Measurements from ENCODE around the gene IRX3.

The IRX3 gene

DNA sequence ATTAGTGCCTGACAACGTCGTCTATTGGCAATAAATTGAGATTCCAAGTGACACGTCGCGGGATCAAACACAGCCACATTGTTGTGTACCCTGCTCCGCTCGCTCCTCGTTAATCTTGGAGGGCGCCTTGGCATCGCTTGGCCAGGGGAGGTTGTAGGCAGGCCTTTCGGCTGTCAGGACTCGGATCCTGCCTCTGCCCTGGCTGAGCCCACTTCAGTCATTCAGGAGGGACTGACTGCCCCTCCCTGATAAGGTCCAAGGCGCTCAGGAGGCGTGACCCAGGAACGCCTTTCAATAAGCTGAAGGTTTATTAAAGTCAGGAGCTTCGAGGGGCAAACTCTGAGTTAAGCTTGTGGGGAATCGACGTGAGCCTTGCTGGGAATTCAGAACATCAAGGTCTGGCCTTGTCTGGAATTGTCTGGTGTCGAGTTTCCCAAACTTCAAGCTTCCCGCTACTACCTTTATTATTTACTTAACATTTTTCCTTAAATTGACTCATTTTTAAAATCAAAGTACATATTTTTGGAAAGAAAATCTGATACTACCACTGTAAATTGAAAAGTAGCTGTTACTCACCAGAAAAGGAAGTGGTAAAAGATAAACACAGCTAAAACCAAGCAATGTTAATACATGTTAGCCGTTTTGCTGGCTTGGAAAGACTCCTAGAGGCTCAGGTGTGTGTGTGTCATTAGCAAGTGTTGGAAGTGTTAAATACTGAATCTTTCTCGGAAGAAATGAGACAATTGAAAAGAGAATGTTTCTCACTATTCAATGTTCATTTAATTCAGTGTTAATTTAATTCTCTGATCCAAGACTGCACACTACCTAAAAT lies 5.3 kb upstream of the IRX3 start:
- DNase-seq (ENCODE audit: extremely low read depth in 1 of 2, low read depth in 1 of 2): no peak

DNA sequence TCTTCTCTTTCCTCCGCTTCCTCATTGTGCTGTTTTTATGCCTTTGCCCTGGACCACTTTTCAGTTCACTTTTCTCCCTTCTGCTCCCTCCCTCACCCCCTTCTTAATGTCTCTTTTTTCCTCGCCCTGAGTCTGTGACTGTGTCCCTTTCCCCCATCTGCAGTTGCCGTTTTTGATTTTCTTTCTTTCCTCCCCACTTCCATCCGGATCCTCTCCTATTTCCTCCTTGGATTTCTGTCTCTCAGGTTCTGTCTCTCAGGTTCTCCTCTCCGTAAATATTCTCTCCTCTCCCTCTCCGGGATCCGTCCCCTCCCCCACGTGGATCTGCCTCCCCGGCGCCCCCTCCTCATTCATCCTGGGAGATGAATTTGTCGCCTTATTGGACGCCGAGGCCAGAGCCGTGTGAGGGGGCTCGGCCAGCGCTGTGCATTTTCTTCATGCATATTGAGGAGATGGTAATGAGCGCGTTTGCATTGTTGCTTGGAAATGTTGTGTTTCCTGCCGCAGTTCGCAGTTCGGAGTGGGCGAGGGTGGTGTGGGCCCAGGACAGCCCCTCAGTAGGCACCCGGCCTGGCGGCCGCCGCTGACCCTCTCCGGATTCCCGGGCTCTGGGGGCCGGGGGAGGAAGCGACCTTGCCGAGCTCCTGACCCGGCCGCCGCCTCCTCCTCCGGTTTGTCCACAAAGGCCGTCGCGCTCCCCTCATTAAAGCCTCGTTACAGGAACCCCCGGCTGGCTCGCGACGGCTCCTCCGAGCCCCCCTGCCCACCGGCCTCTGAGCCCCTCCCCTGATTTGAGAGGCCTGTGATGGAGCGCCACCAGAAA lies 4.5 kb upstream of the IRX3 start:
- no peak for DNase-seq (ENCODE audit: extremely low read depth in 1 of 2, low read depth in 1 of 2)

DNA sequence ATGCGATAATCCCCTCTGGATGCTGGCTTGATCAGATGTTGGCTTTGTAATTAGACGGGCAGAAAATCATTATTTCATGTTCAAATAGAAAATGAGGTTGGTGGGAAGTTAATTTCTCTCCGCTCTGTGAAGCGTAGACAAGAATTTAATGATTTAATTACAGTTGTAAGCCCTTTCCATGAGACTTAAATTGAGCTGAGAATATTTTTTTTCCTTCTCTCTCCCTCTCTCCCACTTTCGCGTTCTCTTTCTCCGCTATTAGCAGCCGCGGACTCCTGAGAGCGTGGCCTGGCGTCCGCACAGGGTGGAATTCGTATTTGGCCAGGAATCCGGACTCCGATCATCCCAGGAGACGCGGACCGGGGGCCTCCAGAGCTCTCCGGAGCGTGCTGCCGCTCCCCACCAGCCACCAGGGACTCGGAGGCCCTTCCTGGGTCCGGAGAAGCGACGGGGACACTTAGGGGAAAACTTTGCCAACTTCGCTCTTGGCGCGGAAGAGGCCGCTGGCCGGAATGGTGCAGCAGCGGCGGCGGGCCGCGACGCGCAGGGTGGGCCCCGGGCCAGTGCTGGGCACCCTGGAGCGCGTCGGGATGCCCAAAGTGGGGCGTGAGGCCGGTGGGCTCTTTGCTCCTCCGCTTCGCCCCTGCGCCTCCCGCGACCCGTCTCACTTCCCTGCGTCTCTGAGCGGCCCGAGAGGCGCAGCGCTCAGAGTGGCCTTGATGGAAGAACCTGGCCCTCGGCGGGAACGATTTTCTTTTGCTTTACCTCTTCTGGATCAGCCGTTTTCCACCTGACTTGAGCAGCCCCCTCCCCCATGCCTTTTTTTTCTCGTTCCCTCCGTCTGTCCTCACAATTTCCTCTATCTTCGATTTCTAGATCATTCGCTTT lies 3.6 kb upstream of the IRX3 start:
- no peak for DNase-seq (ENCODE audit: extremely low read depth in 1 of 2, low read depth in 1 of 2)

DNA sequence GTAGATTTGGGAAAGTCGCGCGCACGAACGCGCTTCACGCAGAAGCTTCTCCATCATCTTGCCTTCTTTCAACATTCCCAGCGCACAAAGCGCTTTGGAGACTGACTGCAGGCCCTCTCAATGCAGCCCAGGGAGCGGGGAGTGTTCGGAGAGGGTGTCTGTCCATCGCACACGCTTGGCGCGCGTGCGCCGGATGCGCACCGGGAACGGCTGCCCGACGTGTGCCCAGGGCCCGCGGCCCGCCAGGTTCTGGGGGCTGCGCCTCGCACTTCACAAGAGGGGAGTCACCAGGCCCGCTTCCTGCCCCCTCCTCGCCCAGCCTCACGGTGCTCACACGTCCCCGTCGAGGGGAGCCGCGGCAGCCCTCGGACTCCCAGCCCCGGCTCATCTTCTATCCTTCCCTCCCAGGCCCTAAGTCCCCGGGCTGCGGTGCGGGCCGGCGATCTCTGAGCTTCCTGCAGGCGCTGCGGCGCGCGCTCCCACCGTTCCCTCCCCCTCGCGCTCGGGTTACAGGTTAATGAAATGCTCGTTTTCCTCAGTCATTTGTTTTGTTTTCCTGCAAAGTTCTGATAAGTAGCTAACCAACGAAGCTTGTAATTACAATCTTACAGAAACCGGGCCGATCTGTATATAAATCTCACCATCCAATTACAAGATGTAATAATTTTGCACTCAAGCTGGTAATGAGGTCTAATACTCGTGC lies 2.8 kb upstream of the IRX3 start:
- DNase-seq (ENCODE audit: extremely low read depth in 1 of 2, low read depth in 1 of 2): no peak

DNA sequence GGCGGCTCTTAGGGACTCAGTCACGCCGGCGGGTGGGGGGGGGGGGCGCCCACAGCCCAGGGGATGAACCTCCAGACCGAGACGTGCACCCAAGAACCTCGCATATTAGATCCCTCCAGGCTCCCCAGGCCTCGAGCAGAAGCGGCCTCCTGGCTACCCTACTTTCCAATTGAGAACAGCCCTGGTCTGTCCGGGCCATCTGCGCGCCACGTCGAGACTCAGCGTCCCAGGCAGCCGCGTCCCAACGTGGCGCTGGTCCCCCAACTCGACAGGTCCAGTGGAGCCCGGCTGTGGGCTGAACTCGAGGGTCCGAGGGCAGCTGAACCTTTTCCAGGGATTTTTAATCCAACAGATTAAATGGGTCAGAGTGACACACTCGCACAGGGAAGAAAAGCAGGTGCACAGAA lies 2.3 kb upstream of the IRX3 start:
- no peak for DNase-seq (ENCODE audit: extremely low read depth in 1 of 2, low read depth in 1 of 2)

DNA sequence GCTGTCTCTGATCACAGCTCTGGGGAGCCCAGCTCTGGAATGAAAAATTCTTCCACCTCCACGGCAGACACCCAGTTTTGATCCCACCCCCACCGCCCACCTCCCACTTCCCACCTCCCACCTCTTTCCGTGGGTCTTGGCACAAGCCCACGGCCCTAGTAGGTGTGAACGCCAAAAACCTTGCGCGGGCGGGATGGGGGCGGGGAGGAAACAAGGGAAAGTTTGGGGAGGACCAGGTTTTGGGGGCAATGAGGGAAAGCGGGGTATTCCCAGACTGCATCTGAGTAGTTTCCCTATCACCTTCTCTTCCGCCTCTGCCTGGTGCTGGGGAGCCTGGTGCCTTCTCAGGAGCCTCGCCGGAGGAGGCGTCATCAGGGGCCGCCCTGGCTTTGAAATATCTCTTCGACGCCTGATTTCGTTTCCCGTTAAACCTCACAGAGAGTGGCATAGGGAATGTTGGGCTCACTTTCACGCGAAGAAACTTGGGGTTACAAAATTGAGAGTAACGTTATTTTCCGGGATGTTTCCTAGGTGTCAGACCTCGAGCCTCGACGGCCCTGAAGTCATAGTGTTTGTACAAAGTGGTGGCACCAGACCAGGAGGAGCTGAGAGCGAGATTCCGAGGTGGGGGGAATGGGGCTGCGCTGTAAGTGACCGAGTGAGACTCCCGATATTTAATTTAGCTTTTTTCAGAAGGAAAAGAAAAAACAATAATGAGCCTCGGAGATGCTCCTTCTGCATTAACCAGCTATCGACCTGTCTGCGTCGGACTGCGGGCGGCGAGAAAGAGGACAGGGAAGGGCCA lies 1.6 kb upstream of the IRX3 start:
- no peak for DNase-seq (ENCODE audit: extremely low read depth in 1 of 2, low read depth in 1 of 2)

DNA sequence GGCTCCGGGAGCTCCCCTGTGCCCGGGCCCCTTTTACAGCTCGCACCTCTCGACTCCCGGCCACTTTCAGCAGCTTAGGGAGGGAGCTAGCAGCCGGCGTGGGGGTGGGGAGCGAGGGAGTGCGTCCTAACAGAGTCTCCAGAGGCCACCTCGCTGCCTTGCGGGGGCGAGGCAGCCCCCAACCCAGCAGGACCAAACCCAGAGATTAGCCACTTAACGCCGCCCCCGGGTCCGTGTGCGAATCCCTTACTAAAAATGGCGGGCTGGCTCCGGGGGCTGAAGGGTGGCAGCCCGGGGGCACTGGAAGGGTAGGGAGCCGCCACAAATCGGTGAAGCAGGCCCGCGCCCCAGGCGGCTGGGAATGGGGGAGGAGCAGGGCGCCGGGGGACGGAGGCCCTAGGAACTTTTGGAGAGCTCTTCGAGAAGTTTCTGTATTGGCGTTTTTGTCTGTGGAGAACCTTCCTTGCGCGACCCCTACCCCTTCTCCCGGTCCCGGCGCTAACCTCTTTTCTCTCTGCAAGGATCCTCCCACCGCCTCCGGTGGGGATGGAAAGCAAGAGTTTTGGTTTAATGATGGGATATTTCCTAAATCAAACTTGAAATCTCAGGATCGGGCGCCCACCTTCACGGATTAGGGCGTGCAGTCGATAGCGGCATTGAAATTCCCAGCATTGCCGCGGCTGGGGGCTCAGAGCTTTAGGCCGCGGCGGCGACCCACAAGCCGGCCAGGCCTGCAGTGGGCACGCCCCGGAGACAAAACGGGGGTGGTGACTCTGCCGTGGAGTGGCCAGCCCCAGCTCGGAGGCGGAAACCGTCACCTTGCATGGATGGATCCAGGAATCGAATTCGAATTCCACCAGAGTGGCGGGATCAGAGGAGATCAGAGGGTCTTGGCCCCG lies 793 bp upstream of the IRX3 start:
- no peak for DNase-seq (ENCODE audit: extremely low read depth in 1 of 2, low read depth in 1 of 2)

DNA sequence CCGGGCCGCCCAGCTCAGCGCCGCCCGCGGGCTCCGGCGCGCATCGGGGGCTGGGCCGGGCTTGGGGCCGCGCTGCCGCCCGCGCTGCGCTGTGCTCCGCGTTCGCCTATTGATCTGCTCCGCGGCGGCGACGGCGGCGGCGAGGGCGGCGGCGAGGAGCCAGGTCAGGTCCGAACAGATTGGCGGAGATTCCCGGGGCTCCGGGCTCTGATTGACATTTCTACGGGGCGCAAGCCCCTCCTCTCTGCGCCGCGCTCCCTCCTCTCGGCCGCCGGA lies 559 bp downstream of the IRX3 start:
- DNase-seq (ENCODE audit: extremely low read depth in 1 of 2, low read depth in 1 of 2): no peak

DNA sequence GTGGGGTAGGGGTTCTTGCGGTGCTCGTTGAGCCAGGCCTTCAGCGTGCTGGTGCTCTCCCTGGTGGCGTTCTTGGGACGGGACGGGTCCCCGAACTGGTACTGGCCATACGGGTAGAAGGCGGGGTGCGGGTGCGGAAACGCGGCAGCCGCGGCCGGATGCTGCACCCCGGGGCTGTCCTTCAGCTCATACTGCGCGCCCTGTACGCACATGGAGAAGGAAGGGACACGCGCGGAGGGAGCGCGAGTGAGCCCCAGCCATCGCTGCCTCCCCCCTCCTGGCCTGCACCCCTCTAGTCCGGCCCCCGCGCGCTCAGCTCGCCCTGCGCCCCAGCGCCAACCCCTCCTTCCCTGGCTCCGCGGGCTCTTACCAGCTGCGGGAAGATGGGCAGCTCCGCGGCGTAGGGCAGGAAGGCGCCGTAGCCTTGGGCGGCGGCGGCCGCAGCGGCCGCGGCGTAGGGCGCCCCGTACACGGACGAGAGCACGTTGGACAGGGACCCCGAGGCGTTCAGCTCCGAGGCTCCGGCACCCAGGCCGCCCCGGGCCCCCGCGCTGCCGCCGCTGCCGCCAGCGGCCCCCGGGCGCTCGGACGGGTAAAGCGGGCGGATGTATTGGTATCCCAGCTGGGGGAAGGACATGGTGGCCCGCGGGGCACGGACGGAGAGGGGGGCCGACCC lies 1.0 kb downstream of the IRX3 start:
- no peak for DNase-seq (ENCODE audit: extremely low read depth in 1 of 2, low read depth in 1 of 2)

DNA sequence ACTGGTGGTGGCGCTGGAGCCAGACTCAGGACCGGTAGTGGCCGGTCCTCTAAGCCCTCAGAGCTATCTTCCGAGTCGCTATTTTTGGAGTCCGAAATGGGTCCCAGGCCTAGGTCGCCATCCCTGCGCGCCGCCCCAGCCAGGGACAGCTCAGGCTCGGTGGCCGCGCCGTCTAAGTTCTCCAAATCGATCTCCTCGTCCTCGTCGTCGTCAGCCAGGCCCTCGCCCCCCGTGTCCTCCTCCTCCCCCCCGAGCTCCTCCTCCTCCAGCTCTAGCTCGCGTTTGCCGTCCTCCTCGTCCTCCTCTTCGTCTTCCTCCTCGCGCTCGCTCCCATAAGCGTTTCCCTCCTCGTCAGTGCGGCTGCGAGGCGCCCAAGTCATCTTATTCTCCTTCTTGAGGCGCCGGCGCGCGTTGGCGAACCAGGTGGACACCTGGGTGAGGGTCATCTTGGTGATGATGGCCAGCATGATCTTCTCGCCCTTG lies 1.6 kb downstream of the IRX3 start:
- DNase-seq (ENCODE audit: extremely low read depth in 1 of 2, low read depth in 1 of 2): no peak

DNA sequence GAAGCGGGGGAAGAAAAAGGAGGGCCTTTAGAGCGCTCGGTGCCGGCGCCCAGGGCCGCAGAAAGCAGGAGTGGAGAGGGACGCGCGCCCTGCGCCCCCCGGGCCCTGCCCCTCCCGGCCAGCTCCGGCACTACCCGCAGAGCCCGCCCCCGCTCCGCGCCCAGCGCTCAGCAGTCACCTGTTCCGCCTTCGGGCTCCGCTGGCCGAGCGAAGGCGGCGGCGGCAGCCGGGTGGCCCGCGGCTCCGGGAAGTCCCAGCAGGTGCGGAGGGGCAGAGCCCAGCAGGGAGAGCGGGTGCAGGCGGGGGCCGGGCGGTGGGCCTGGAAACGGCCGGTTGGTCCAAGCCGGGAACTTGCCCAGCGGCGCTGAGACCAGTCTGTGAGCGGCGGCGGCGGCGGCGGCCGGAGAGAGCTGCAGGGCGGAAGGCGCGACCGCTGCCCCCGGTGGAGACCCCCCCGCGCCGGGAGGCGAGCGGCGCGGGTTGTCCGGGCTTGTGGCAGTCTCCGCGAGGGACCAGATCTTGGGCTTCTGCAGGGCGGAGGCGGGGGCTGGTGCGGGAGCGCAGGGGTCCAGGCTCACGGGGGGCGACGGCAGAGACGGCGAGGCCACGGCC lies 2.2 kb downstream of the IRX3 start:
- no peak for DNase-seq (ENCODE audit: extremely low read depth in 1 of 2, low read depth in 1 of 2)

DNA sequence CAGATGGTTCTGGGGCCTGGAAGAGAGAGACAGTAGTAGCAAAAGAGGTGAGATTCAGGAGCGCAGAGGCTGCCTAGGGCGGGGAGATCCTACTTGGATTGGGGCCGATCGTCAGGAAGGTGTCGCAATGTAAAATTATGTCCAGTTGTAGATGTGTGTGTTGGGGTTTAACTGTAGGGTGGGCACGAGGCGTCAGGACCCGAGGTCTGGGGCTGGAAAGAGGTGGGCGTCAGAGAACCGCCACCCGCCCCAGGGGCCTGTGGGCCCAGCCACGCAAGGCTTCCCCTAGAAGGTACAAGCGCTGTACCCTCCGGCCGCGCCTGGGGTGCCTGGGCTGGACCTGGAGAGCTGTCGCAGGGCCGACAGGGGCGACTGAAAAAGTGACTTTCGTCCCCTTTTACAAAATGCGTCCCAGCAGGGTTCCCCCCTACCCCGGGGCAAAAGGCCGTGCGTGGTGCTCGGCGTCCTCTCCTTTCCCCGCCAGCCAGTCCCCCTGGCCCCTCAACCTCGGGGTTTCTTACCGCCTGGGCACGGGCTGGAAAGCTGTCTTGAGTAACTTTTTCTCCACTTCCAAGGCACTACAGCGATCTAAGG lies 2.8 kb downstream of the IRX3 start:
- DNase-seq (ENCODE audit: extremely low read depth in 1 of 2, low read depth in 1 of 2): no peak

DNA sequence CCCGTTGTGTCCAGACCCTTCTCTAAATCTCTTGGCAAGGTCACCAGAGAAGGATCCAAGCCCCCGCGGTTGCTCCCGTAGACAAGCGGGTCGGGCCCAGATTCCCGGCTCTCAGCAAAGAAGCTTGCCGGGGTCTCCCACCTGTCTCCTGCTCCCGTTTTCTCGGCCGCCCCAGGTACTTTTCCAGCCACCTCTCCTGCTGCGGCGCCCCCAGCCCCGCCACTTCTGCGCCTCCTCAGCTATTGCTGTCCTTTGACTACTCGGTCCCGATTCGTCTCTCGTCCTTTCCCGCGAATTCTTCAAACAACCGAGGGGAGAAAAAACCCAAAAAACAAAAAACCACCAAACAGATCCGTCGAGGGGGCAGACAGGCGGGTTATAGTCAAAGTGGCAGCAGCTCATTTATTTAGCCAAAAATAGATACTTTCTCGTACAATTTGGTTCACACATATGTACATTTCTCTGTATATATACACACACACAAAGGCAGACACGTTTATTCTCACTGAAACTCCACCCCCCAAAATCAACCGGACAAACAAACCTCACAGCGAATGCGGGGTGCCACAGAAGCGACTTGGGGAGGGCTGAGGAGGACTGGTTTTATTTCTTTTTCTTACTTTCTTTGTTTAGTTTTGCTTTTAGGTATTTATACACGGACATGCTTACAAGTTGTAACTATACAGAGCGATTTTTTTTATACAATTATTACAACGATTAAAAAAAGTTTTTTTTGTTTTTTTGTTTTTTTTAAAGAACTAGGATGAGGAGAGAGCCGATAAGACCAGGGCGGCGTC lies 3.5 kb downstream of the IRX3 start:
- DNase-seq (ENCODE audit: extremely low read depth in 1 of 2, low read depth in 1 of 2): no peak

DNA sequence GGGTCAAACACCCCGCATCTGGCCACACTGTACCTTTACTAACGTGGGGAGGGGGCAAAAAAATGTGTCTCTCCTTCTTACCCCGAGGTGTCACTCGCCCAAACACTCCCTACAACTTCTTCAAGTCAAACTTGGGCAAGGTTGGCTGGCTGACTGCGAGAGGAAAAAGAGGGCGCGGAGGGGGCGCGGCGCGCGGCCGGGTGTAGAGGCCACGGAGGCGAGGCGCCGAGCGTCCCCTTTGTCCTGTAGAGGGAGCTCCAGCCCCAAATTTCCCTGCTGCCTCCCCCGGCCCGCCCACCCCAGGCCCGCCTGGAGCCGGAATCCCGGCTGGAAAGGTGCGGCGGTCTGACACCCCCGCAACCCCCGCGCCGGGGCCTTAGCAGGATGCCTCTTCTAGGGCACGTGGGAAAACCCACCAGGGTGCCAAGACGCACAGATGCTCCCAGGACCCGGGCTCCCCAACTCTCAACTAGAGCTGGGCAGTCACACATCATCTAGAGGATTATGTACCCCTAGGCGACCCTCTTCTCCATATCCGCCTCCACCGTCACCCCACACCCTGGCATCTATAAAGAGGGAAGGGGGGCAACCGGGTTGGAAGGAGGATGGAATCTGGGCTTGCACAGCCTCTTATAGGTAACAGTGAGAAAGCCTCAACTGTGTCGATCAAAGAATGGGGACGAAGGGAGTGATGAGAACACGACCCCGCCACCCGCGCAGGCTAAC lies 4.2 kb downstream of the IRX3 start:
- no peak for DNase-seq (ENCODE audit: extremely low read depth in 1 of 2, low read depth in 1 of 2)

DNA sequence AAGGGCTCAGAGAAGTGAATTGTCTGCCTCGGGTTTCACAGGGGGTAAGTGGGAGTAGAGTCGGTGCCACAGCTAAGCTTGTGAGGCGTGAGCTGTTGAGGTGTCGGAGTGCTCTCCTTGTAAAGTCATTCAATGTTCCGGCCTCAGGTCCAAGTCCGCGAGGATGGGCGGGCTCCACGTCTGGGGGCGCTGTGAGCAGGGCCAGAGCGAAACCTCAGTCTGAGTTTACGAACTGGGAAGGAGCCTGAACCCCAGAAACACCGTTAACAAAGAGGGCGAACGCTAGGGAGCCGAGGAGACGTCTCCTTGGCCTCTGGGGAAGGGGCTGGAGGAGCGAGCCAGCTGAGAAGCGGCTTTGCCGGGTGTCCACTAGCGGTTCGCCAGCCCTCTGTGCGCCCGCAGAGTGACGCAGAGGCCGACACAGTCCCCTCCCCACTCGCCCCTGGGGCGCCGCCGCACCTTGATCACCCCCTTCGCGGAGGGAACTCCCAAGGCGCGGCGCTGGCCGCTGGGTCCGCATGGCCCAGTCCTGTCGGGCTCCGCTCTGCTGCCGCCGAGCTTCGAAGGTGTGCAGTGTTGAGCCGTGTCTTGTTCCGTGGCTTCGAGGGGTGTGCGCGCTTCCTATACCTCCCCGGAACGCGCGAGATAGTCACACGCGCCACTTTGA lies 4.9 kb downstream of the IRX3 start:
- no peak for DNase-seq (ENCODE audit: extremely low read depth in 1 of 2, low read depth in 1 of 2)

DNA sequence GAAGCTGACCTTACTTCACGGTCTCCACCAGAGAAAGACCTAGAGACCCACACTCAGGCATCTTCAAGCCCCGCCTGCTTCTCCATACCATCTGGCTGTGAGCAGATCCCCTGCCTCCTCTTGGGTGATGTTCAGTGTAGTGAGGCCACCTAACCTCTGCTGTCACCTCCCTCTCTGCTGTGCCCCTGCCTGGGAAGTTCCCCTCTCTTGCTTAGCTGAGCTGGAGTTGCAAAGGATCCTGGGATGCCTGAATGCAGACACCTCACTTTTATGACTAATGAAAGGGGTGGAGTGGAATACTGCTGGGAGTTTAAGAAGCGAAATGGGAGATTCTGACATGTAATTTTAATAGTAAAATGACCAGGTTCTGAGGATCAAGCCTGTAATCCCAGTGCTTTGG lies 5.8 kb downstream of the IRX3 start:
- no peak for DNase-seq (ENCODE audit: extremely low read depth in 1 of 2, low read depth in 1 of 2)
